Measurements from ENCODE around the gene ANKRD23.

- TF ChIP-seq, protein P1, sequence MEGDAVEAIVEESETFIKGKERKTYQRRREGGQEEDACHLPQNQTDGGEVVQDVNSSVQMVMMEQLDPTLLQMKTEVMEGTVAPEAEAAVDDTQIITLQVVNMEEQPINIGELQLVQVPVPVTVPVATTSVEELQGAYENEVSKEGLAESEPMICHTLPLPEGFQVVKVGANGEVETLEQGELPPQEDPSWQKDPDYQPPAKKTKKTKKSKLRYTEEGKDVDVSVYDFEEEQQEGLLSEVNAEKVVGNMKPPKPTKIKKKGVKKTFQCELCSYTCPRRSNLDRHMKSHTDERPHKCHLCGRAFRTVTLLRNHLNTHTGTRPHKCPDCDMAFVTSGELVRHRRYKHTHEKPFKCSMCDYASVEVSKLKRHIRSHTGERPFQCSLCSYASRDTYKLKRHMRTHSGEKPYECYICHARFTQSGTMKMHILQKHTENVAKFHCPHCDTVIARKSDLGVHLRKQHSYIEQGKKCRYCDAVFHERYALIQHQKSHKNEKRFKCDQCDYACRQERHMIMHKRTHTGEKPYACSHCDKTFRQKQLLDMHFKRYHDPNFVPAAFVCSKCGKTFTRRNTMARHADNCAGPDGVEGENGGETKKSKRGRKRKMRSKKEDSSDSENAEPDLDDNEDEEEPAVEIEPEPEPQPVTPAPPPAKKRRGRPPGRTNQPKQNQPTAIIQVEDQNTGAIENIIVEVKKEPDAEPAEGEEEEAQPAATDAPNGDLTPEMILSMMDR (IDR thresholded peaks at IDR 0.05) = no peak
- TF ChIP-seq POLR2AphosphoS5 (IDR thresholded peaks at IDR 0.05) (no peak), POLR2A (IDR thresholded peaks at IDR 0.05) (no peak)
These were observed 41.8 kb downstream of the ANKRD23 start for GRCh38 chr2:96801786-96802595.

All from sigmoid colon (tissue), 4 donors.